HG03460 (cell line): ENCODE measurements around the gene PITPNM2.
"Not testable (repeated sequence)": the region's sequence is repeated elsewhere in the genome, so short reads cannot be mapped to it uniquely, and the experiment has no call there.

Experiments used
- ATAC-seq: cut with Tn5 transposase; IDR thresholded peaks from one replicate; pipeline ENCODE4 v1.9.1; 2021; ENCODE audit not compliant: unreplicated experiment

Gene PITPNM2

DNA sequence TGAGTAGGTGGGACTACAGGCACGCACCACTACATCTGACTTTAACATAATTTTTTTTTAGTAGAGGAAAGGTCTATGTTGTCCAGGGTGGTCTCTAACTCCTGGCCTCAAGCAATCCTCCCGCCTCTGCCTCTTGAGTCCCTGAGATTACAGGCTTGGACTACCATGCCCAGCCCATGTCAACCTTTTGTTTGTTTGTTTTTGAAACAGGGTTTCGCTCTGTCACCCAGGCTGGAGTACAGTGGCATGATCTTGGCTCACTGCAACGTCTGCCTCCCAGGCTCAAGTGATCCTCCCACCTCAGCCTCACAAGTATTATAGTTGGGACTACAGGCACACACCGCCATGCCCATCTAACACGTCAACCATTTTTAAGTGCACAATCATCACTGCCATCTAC is 29.2 kb downstream of the PITPNM2 start:
- no peak for ATAC-seq

DNA sequence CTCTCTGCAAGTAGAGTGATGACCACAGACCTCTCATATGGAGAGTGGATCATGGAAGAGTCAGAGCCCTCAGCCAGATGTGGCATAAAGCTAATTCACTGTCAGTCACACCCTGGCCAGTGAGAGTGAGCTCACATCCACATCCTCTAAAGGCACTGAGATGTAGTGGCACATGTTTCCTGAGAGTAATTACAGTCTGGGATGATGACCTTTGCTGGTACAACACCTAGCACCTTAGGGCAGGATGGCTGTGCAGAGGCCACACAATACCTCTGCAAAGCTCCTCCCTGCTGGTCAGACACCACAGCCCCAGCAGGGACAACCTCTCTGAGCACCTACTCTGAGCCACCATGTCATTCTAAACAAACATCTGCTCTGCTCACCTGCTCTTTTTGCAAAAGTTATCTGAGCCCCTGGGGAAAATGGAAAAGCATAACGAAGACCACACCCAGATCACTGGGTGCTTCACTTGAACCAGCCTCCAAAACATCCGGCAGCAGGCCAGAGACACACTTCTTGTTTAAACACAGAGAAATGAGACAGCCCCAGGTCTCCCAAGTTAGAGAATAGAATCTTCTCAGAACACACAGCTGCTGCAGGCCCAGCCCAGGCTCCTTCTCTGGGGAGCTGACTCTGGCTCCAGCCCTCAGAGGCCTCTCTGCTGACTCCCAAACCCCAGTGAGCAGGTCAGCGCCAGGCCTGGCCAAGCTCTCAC is 30.3 kb downstream of the PITPNM2 start:
- no peak for ATAC-seq

DNA sequence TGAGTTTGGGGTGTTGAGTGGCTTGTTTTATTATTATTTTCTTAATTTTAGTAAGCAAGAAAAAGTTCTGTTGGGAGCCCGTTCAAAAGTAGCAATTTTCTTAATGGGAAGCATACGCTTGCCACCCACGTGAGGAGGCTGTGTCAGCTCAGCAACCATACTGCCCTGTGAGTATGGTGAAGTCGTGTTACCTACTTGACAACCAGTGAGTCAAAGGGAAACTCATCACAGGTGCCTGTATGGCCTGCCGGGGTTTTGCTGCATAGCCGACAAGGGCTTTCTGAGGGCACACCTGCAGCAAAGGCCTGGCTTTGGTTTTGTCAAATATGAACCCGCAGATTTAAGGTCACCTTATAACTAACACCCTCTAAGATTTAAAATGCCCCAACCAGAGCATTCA is 31.1 kb downstream of the PITPNM2 start:
- peak; percentile 74 for ATAC-seq

DNA sequence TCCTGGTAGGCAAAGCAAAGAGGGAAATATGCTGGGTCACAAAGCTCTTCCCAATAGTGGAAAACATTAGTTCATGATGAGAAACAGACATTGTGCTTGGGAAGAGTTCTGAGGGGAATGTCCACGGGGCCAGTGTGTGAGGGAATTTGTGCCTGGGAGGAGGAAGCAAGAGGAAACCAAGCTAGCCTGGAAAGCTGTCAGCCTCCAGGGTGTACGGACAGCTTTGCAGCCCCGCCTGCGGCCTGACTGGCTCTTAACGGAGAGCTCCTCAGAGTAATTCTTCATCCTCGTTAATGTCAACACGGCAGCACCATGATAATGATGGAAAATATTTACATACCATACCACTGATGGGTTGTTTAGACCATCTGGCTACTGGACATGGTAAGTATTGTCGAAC is 32.4 kb downstream of the PITPNM2 start:
- ATAC-seq = no peak

DNA sequence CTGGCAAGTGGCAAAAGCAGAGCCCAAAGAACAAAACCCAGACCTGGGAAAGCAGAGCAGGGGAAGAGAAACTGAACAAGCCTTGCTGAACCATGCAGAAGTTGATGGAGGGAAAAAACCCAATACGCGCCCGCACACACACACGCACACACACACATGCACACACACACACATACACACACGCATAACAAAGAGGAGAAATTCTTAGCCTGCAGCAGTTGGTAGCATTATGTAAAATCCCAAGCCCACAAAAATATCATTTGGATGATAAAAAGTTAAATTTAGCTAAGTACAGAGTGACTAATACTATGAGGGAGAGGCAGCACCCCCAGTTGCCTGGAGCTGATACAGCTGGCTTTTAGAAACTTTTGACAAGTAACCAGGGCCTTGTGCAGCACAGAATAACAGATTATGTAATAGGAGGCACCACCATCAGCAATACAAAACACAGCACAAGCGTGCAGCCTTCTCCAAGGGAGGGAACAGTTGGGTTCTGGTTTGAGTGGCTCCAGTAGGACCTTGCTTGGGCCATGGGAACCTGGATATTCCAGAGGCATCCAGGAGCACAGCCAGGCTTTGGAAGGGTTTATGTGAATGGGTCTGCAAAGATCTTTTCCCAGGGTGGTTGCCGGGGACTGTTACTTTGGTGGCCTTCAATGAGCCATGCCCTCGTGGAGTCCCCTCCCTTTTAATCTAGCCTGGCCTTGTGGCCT is 35.3 kb downstream of the PITPNM2 start:
- no peak for ATAC-seq

DNA sequence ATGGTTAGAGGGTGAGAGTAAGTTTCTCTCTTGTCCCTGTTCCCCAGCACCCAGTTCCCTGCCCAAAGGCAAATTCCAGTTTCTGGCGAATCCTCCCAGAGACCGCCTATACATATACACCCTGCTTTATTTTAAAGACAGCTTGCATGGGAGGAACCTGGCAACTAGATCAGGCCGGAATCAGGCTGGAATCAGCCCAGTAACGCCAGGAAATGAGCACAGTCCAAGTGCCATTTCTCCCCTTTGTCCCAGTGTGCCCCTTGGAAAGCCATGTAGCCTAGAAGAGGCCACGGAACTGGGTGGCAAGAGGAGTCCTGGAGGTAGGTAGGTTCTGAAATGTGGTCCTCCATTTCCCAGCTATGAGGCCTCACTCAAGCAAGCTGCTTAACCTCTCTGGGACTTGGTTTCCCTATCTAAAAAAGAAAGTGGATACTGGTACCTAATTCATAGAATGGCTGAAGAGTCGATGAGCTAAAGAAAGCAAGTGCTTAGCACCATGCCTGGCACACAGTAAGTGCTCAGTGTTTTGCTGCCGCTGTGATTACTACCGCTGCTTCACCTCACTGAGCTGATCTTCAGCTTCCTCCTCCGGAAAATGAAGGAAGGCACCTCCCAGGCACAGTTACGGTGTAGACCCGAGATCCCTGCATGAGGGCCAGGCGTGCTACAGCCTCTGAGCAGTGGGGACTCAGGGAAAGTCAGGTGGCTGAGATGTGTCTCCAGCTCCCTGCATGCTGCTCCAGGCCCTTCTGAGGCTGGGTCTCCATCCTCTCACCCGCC is 36.4 kb downstream of the PITPNM2 start:
- ATAC-seq = no peak

DNA sequence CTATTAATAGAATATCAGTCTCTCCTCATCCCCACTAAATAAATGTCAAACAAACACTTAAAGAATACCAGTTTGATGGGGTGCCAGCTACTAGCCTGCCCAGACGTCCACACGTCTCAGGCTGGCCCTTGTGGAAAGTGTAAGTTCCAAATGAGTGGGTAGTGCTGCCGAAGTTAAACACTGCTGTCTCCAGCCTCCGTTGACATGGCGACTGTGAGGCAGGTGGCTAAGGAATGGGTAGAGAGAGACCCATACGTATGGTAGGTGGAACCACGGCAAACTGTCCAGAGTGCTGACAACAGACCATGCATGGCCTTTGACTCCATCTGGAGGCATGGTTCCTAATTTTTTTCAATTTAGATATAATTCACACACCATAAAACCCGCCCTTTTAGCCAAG is 37.9 kb downstream of the PITPNM2 start:
- no peak for ATAC-seq

DNA sequence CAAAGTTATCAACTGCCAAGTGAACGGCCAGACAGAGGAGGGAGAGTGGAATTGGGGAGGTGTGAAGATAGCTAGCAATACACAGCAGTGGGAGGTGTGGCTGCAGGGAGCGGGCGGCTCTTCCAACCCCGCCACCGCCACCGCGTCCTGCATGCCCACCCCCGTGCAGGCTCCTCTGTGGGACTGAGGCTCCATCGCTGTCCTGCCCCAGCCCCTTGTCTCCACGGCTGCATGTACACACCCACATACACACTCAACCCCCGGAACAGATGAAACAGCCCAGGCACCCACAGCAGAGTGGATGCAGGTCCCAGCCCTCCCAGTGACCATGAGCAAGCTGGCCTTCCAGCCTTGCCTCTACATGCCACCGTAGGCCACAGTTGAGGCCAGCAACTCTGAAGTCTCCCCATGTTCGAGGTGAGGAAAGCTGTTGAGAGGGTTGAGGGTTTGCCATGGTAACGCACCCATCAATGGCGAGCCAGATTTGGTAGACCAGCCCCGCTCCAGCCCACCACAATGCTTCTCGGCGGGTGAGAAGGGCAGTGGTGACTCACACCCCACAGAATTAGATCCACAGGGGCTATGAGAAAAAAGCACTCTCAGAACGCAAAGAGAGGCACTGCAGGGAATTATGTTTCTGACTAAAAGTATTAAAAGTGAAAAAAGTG is 39.3 kb downstream of the PITPNM2 start:
- no peak for ATAC-seq

DNA sequence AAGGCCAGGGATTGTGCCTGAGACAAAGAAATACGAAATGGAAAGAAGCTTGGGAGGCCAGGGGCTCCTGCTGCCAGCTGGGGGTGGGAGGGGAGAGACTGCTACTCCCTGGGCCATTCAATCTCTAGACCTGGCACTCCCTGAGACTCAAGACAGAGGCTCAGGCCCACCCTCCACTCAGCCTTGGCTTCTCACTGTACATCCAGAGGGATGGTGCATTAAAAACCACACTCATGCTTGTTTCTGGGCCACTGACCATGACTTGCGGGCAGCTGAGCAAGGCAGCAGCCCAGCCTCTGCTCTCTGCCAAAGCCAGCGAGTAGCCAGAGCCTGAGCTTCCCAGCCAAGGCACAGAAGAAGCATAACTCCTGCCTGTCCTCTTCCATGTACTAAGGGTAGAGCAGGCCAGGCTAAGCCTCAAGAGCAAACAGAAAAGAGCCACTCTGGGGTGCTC is 41.5 kb downstream of the PITPNM2 start:
- no peak for ATAC-seq

DNA sequence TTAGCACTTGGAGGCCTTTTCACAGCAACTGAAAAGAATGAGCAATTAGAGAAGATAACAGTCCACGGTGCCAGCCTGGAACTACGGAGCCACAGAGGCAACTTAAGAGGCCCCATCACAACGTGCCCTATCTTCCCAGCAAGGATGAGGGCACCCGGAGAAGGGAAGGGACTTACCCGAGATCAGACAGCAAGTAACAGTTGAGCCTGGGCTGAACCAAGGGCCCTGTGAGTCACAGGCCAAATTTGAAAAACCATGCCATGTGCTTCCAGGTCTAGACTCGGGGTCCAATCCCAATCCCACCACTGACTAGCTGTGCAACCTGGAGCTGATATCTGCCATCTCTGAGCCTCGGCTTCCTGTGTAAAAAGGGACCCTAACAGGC is 42.2 kb downstream of the PITPNM2 start:
- ATAC-seq = no peak

DNA sequence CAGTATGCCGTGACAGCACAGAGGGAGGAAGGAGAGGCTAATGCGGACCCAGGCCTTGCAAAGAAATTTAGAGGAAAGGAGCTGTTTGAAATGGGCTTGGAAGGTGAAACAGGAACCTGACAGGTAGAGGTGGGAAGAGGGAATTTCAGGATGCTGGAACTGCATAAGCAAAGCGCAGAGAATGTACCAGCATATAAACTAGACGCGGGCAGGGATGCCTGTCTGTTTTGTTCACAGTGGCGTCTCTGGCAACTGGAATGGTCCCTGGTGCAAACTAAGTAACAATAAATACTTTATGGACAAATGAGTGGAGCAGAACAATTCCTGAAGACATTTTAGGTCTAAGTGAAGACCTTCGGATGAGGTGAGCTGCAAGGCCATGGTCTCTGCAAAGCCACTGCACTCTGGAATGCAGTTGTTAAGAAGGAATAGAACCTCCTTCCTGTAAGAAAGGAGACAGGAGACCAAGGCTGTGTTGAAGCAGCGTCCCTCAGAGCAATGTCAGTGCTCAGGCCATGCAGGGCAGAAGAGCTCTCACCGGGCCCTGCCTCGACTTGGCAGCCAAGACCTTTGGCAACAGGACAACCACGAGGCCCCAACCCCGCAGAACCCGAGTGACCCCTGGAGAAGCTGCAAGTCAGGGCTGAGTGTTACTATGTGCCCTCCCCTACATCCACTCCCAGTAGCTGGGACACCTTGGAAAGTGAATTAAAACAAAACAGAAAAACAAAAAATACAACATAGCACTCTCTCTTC is 42.8 kb downstream of the PITPNM2 start:
- no peak for ATAC-seq

DNA sequence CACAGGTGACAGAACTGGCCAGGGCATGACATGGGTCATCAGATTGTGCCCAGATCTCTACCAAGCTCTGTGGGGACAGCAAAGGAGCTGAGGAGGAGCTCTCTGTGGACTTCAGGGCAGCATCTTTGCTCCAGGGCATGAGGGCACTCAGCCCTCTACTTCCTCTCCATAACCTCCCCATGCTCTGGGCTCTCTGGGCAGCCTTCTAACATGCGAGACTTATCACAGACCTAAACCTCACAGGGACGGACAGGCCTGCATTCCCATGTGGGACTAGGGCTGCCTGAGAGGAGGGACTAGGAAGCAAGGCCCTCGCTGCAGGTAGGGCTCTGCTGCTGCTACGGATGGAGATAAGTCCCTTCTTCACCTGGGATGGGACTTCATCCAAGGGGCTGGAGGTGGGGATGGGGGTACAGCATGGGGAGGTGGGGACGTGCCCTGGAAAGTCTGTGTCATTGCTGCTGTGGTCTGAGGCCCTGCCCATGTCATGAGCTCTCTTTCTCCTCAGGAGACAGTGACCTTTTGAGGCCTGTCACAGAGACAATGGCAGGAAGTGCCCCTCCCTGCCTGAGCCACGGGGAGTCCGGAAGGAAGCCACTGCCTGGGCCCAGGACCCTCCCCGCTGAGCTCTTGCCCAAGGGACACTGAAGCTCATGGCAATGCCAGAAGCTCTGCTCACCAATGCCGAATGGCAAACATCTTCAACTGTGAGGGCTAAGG is 44.1 kb downstream of the PITPNM2 start:
- ATAC-seq = no peak

DNA sequence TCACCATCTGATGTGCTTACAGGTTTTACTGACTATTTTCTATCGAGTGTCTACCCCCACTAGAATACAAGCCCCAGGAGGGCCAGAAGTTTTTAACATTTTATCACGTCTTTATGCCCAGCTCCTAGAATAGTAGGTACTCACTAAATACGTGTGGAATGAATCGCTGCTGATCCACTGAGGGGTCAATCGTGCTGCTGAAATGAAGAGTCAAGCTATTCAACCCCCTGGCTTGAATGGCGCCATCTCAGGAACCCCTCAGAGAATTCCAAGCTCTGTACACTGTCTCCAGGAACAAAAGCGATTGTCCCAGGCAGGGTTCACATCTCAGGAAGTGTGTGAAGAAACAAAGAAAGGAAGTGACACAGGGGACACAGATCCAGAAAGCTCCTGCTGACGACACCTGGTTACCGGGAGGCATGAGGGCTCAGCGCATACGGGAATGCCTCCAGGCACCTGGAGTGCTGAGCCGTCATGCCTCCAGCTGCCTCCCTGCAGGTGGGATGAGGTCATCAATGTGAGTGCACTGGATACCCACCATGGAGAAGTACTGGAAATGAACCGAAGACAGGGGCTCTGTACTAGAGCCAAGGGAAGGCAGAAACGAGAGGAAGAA is 45.6 kb downstream of the PITPNM2 start:
- ATAC-seq = no peak

DNA sequence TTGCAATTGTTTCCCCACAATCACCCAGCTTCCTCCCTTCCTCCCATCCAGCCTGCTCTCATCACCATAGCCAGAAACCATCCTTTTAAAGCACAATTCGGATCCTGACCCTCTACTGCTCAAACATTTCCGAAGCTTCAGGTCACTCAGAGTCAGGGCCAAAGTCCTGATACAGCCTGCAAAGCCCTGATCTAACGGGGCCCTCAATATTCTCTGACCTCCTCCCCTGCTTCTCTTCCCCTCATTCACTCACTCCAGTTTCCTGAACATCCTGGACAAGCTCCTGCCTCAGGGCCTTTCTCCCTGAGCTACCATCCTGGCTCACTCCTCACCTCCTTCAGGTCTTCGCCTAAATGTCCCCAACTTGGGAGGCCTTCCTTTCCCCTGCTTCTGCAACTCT is 46.1 kb downstream of the PITPNM2 start:
- no peak for ATAC-seq

DNA sequence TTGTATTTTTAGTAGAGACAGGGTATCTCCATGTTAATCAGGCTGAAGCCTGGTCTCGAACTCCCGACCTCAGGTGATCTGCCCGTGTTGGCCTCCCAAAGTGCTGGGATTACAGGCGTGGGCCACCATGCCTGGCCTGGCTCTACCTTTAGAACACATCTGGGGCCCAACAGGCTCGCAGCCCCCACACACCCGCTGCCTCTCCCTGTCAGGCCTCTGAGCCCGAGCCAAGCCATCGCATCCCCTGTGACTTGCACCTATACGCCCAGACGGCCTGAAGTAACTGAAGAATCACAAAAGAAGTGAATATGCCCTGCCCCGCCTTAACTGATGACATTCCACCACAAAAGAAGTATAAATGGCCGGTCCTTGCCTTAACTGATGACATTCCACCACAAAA is 46.8 kb downstream of the PITPNM2 start:
- ATAC-seq = not testable (repeated sequence)

DNA sequence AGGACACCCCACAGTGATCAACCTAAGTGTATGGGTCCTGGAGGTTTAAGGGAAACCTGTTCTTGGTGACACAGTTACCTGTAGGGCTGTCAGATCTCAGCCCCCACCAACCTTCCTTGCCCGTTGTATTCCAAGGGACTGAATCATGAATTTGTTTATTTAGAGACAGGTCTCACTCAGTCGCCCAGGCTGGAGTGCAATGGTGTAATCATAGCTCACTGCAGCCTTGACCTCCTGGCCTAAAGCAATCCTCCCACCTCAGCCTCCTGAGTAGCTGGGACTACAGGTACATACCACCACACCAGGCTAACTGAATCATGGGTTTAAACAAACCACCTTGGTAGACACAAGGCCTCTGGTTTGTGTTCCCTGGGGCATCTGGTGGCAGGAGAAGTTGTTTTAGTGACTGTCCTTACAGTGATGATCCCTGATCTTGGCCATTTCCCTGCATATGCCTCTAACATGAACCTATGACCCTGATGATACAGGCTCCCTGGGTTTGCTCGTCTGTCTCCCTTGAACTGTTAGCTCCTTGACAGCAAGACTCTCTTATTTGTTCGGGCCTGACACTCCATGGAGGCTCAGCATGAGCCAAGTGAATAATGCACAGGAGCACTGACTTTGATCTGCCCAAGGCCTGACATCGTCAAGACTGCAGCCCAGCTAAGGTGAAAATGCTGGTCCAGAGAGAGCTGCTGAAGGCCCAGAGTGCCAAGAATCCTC is 47.9 kb downstream of the PITPNM2 start:
- no peak for ATAC-seq

DNA sequence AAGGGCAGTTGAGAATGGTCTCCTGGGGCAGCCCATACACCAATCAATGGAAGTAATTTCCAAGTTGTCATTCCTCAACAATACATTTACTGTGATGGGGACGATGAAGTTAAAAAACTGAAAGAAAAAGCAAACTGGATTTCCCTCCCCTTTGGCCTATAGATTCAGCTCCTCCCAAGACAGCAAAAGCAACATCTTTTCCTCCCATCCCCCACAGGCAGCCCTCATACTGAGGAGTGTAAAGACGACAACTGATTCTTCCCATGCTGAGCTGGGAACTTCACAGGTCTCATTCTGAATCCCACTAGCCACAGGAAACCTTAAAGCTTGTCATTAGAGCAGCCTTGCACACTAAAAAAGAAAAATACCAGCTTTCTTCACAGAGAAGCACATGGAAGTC is 48.5 kb downstream of the PITPNM2 start:
- no peak for ATAC-seq

DNA sequence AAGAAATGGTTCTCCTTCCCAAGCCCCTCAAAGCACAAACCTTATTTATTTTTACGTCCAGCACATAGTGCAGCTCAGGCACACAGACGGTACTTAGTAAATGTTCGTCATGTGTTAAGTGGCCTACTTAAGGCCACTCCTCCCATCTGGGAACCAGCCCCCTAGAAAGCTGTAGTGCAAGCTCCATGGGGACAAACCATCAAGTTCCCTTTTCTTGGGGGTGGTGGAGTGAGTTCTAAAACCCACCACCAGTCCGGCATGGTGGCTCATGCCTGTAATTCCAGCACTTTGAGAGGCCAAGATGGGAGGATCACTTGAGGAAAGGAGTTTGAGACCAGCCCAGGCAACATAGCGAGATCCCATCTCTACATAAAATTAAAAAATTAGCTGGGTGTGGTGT is 49.4 kb downstream of the PITPNM2 start:
- ATAC-seq = no peak
